Measurements from ENCODE around the gene WDR45B.

The WDR45B gene

GRCh38 chr17:82619641-82620040 is 28.6 kb downstream of the WDR45B start:
- no peak for DNase-seq

GRCh38 chr17:82619211-82619610 is 29.0 kb downstream of the WDR45B start:
- DNase-seq, result no peak

- no peak for DNase-seq
These were observed 32.1 kb downstream of the WDR45B start for GRCh38 chr17:82616021-82616711.

- no peak for DNase-seq
These were observed 32.9 kb downstream of the WDR45B start for GRCh38 chr17:82615084-82616020.

GRCh38 chr17:82614095-82614631 is 34.1 kb downstream of the WDR45B start:
- DNase-seq, result no peak

- no peak for DNase-seq
These were observed 34.8 kb downstream of the WDR45B start for GRCh38 chr17:82613283-82614094.

GRCh38 chr17:82611140-82612058 is 36.8 kb downstream of the WDR45B start:
- no peak for DNase-seq

GRCh38 chr17:82609655-82610054 is 38.6 kb downstream of the WDR45B start:
- DNase-seq, result no peak

GRCh38 chr17:82608816-82609215 is 39.4 kb downstream of the WDR45B start:
- DNase-seq, result no peak

GRCh38 chr17:82605939-82606600 is 42.2 kb downstream of the WDR45B start:
- DNase-seq, result no peak

- no peak for DNase-seq
These were observed 43.7 kb downstream of the WDR45B start for GRCh38 chr17:82604532-82604931.

- DNase-seq, result no peak
These were observed 44.2 kb downstream of the WDR45B start for GRCh38 chr17:82603981-82604448.

- no peak for DNase-seq
These were observed 45.1 kb downstream of the WDR45B start for GRCh38 chr17:82602986-82603710.

- DNase-seq, result no peak
These were observed 45.8 kb downstream of the WDR45B start for GRCh38 chr17:82602487-82602886.

- no peak for DNase-seq
These were observed 46.7 kb downstream of the WDR45B start for GRCh38 chr17:82601447-82602000.

- DNase-seq, result no peak
These were observed 47.4 kb downstream of the WDR45B start for GRCh38 chr17:82600731-82601446.

- DNase-seq, result no peak
These were observed 48.3 kb downstream of the WDR45B start for GRCh38 chr17:82599674-82600661.

Measured in GOT3 (cell line).